Stimulated activated naive CD8-positive, alpha-beta T cell treated with anti-CD3 and anti-CD28 coated beads, Interleukin-15, Interleukin-2, amounts not matched to agents 100 ng/mL and 50 ng/mL, for 24 hours (primary cell): Measurements from ENCODE around the gene CD81.
A peak's percentile ranks its signal among the peaks of the same experiment; 100 is the strongest.
"Not testable (repeated sequence)": the region's sequence is repeated elsewhere in the genome, so short reads cannot be mapped to it uniquely, and the experiment has no call there.

Source experiments
- H3K27ac Mint-ChIP-seq: one replicate; pipeline ENCODE4 v1.8.0; 2021; ENCODE audit warnings: mild to moderate bottlenecking, mixed read lengths
- H3K27me3 Mint-ChIP-seq: one replicate; pipeline ENCODE4 v1.8.0; 2021; ENCODE audit warnings: mixed read lengths
- H3K36me3 Mint-ChIP-seq: one replicate; pipeline ENCODE4 v1.8.0; 2021; ENCODE audit warnings: low read depth, mixed read lengths
- H3K4me1 Mint-ChIP-seq: one replicate; pipeline ENCODE4 v1.8.0; 2021; ENCODE audit warnings: low read depth, mixed read lengths
- H3K4me3 Mint-ChIP-seq: one replicate; pipeline ENCODE4 v1.8.0; 2021; ENCODE audit warnings: mild to moderate bottlenecking, mixed read lengths
- H3K9me3 Mint-ChIP-seq: one replicate; pipeline ENCODE4 v1.8.0; 2021; ENCODE audit warnings: mixed read lengths

Gene CD81

DNA sequence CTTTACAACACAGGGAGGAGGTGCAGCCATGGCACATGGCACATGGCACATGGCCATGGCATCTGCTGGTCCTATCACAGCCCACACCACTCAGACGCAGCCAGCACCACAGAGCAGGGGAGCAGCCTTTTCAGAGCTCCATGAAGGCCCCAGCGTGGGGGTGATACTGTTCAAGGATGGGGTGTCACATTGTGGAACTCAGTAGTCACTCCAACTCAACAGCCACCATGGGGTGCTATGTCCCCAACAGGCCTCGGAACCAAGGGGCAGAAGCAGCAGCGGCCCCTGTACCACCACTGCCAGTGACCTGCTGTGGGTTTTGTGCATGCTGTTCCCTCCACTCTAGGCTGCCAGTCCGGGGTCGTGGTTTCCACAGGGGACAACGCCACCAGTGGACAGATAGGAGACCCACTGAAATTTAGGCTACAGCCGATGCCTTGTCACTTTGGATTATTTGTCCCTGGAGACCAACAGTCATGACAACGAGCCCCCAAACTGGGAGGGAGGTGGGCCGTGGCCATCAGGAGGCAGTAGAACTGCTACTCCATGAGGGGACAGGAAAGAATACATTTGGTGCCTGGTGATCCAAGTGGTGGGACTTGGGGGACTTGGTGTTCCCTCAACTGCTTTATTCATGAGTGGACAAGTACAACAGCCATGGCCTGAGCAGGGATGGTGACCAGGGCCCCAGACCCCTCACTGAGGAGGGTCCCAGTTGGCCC lies 30.4 kb upstream of the CD81 start:
- peaks cover 12% of the 10 kb centered on the region for H3K9me3 Mint-ChIP-seq
- no peak overlapping the region for H3K4me3 Mint-ChIP-seq
- H3K27me3 Mint-ChIP-seq = no peaks in the 10 kb centered on the region
- no peaks in the 10 kb centered on the region for H3K36me3 Mint-ChIP-seq
- H3K27ac Mint-ChIP-seq = no peak overlapping the region
- no peaks in the 10 kb centered on the region for H3K4me1 Mint-ChIP-seq

DNA sequence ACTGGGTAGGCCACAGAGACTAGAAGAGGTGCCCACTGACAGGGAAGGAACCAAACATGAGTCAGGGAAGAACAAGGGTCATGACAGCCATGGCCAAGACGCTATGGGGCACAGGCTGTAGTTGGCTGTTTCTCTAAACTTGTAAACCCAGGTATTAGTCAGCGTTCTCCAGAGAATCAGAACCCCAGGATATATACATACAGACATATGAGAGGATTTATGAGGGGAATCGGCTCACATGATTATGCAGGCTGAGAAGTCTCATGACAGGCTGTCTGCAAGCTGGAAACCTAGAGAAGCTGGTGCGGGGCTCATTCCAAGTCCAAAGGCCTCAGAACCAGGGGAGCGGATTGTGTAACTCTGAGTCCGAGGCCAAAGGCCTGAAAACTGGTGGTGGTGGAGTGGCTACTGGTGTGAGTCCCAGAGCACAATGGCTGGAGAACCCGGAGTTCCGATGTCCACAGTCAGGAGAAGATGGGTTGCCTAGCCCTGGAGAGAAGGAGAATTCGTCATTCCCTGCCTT lies 29.7 kb upstream of the CD81 start:
- H3K27ac Mint-ChIP-seq = no peak overlapping the region
- H3K4me3 Mint-ChIP-seq = no peak overlapping the region
- no peaks in the 10 kb centered on the region for H3K36me3 Mint-ChIP-seq

GRCh38 chr11:2348986-2349385 lies 28.1 kb upstream of the CD81 start:
- H3K4me3 Mint-ChIP-seq = no peak overlapping the region
- no peak overlapping the region for H3K27ac Mint-ChIP-seq
- H3K27me3 Mint-ChIP-seq = no peaks in the 10 kb centered on the region
- H3K36me3 Mint-ChIP-seq = no peaks in the 10 kb centered on the region
- no peaks in the 10 kb centered on the region for H3K4me1 Mint-ChIP-seq
- H3K9me3 Mint-ChIP-seq = peaks cover 12% of the 10 kb centered on the region

More for the DNA sequence above, 29.7 kb upstream of the CD81 start:
- Mint-ChIP-seq H3K4me1 (no peaks in the 10 kb centered on the region), H3K9me3 (peaks cover 12% of the 10 kb centered on the region), H3K27me3 (no peaks in the 10 kb centered on the region)

GRCh38 chr11:2351701-2352100 lies 25.4 kb upstream of the CD81 start:
- H3K4me1 Mint-ChIP-seq = no peaks in the 10 kb centered on the region
- no peak overlapping the region for H3K4me3 Mint-ChIP-seq
- H3K27ac Mint-ChIP-seq = no peak overlapping the region
- H3K36me3 Mint-ChIP-seq = no peaks in the 10 kb centered on the region
- no peaks in the 10 kb centered on the region for H3K27me3 Mint-ChIP-seq
- peaks cover 12% of the 10 kb centered on the region for H3K9me3 Mint-ChIP-seq

GRCh38 chr11:2352420-2352819 lies 24.7 kb upstream of the CD81 start:
- H3K9me3 Mint-ChIP-seq = peaks cover 12% of the 10 kb centered on the region
- H3K4me1 Mint-ChIP-seq = no peaks in the 10 kb centered on the region
- no peaks in the 10 kb centered on the region for H3K27me3 Mint-ChIP-seq
- H3K4me3 Mint-ChIP-seq = no peak overlapping the region
- no peak overlapping the region for H3K27ac Mint-ChIP-seq
- no peaks in the 10 kb centered on the region for H3K36me3 Mint-ChIP-seq

DNA sequence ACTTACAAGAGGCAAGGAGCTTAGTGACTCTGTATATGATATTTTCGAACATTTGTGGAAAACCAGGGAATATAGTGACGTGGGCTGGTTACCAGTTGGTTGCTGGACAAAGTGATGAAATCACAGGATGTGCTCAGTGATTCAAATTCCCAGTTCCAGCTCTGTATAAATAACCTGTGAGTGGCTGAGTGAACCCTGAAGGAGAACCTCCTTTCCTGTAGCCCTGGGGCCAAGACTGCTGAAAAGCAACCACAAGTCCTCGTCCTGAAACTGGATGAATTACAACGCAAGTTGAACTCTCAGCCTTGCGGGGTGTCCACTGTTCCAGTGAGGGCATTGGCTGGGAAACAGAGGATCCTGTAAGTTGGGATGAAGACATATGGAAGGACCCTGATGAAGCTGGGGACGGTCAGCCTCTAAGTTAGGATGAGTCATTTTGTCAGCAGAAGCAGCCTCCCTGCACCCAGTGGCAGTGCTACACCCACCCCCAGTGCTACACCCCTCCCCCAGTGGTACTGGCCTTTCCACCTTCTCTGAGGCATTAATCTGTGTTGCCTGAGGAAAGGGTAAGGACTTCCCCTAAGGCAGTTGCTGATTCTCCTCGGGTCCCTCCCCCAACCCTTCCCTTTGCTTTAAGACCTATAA lies 22.0 kb upstream of the CD81 start:
- H3K36me3 Mint-ChIP-seq = no peaks in the 10 kb centered on the region
- H3K27ac Mint-ChIP-seq = no peak overlapping the region
- H3K9me3 Mint-ChIP-seq = no peaks in the 10 kb centered on the region
- no peaks in the 10 kb centered on the region for H3K27me3 Mint-ChIP-seq
- no peaks in the 10 kb centered on the region for H3K4me1 Mint-ChIP-seq
- H3K4me3 Mint-ChIP-seq = no peak overlapping the region

- Mint-ChIP-seq H3K27ac (no peak overlapping the region), H3K36me3 (no peaks in the 10 kb centered on the region), H3K27me3 (no peaks in the 10 kb centered on the region), H3K9me3 (no peaks in the 10 kb centered on the region), H3K4me3 (no peak overlapping the region), H3K4me1 (no peaks in the 10 kb centered on the region)
These were observed 19.9 kb upstream of the CD81 start for GRCh38 chr11:2357246-2357645.

GRCh38 chr11:2357651-2358050 lies 19.5 kb upstream of the CD81 start:
- H3K27me3 Mint-ChIP-seq, H3K4me3 Mint-ChIP-seq, H3K4me1 Mint-ChIP-seq, H3K27ac Mint-ChIP-seq, H3K9me3 Mint-ChIP-seq, H3K36me3 Mint-ChIP-seq: not testable (repeated sequence)

DNA sequence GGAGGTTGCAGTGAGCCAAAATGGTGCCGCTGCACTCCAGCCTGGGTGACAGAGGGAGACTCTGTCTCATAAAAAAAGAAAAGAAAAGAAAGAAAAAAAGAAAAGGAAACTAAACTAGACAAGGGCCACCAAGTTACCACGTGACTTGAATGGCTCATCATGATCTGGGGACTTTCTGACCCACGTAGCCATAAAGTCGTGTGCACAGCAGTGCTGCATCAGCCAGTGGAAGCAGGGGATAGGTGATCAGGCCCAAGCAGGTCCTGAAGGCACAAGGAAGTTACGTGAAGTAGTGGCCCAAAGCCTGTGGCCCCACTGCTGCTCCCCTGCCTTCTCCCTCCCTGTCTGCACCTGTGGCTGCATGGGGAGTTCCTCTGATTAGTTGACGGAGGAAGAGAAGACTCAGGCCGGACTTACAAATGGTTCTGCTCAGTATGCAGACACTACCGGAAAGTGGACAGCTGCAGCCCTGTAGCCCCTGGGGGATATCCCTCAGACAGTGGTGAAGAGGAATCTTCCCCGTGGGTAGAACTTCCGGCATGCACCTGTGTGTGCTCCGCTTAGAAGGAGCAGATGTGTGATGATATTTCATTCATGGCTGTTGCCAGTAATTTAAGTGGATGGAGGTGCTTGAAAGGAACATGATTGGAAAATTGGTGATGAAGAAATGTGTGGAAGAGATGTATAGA lies 18.2 kb upstream of the CD81 start:
- Mint-ChIP-seq H3K4me1 (no peaks in the 10 kb centered on the region), H3K9me3 (no peaks in the 10 kb centered on the region), H3K27ac (no peak overlapping the region), H3K36me3 (no peaks in the 10 kb centered on the region), H3K27me3 (no peaks in the 10 kb centered on the region), H3K4me3 (no peak overlapping the region)

DNA sequence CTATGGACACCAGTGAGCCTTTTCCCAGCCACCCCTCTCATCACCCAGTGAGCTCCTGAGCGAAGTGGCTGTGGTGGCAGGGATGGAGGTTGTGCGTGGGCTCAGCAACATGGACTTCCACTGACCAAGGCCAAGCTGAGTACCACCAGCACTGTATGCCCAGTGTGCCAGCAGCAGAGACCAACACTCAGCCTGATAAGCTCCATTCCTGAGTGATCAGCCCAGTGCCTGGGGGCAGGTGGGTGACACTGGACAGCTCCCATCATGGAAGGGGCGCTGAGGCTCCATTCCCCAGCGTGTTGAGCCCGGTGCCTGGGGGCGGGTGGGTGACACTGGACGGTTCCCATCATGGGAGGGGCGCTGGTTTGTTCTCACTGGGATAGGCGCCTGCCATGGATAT lies 17.6 kb upstream of the CD81 start:
- no peaks in the 10 kb centered on the region for H3K4me1 Mint-ChIP-seq
- H3K27me3 Mint-ChIP-seq = no peaks in the 10 kb centered on the region
- no peaks in the 10 kb centered on the region for H3K9me3 Mint-ChIP-seq
- no peak overlapping the region for H3K4me3 Mint-ChIP-seq
- H3K36me3 Mint-ChIP-seq = no peaks in the 10 kb centered on the region
- H3K27ac Mint-ChIP-seq = no peak overlapping the region

DNA sequence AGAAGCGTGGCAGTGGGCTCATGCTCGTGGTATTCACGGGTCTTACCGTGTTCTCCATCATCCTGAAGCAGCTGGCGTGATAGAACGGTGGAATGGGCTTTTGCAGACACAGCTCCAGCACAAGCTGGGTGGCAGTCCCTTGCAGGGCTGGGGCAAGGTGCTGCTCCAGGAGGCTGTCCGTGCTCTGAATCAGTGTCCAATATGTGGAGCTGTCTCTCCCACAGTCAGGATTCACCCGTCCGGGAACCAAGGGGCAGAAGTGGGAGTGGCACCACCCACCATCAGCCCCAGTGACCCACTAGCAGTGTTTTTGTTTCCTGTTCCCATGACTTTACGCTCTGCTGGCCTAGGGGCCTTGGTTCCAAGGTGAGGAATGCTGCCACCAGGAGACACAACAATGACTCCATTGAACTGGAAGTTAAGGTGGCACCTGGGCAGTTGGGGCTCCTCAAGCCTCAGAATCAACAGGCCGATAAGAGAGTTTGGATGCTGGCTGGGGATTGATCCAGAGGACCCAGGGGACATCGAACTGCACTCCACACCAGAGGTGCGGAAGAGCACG lies 16.9 kb upstream of the CD81 start:
- Mint-ChIP-seq H3K27ac (no peak overlapping the region), H3K9me3 (no peaks in the 10 kb centered on the region), H3K27me3 (no peaks in the 10 kb centered on the region), H3K4me1 (no peaks in the 10 kb centered on the region), H3K36me3 (no peaks in the 10 kb centered on the region), H3K4me3 (no peak overlapping the region)

GRCh38 chr11:2361565-2361964 lies 15.5 kb upstream of the CD81 start:
- Mint-ChIP-seq H3K9me3 (no peaks in the 10 kb centered on the region), H3K27ac (no peak overlapping the region), H3K4me1 (no peaks in the 10 kb centered on the region), H3K36me3 (no peaks in the 10 kb centered on the region), H3K4me3 (no peak overlapping the region), H3K27me3 (no peaks in the 10 kb centered on the region)

GRCh38 chr11:2362414-2362813 lies 14.7 kb upstream of the CD81 start:
- H3K36me3 Mint-ChIP-seq = no peaks in the 10 kb centered on the region
- H3K9me3 Mint-ChIP-seq = no peaks in the 10 kb centered on the region
- peak overlapping the region; percentile 1 for H3K27ac Mint-ChIP-seq
- no peaks in the 10 kb centered on the region for H3K27me3 Mint-ChIP-seq
- H3K4me1 Mint-ChIP-seq = no peaks in the 10 kb centered on the region
- H3K4me3 Mint-ChIP-seq = no peak overlapping the region

- Mint-ChIP-seq H3K27ac (no peak overlapping the region), H3K4me3 (no peak overlapping the region), H3K36me3 (no peaks in the 10 kb centered on the region), H3K4me1 (no peaks in the 10 kb centered on the region), H3K9me3 (no peaks in the 10 kb centered on the region), H3K27me3 (no peaks in the 10 kb centered on the region)
These were observed 14.0 kb upstream of the CD81 start for GRCh38 chr11:2363130-2363529.
